Upper lobe of left lung (tissue), 4 donors: ENCODE measurements around the gene DPP6.

Experiments
- CTCF ChIP-seq, 6 experiments: fragments of 450-650 bp in 4 of 6; fragments of 200-600 bp in 2 of 6; sonication (generic) in 2 of 6; IDR thresholded peaks; one replicate each; pipeline ENCODE4 v1.5.1; 2016 to 2019; ENCODE audit warnings: antibody characterized with exemption in 6 of 6
- POLR2A ChIP-seq, 4 donors: fragments of 450-650 bp; IDR thresholded peaks; one replicate each; pipeline ENCODE4 v1.5.1; 2016 to 2017; ENCODE audit warnings: antibody characterized with exemption in 4 of 4, mild to moderate bottlenecking in 2 of 4
- POLR2AphosphoS5 ChIP-seq, 2 donors: sonication (generic); formaldehyde crosslinking; IDR thresholded peaks; one replicate each; pipeline ENCODE4 v1.5.1; 2017; ENCODE audit warnings: antibody characterized with exemption in 2 of 2

GRCh38 chr7:154709840-154710520, 657.8 kb downstream of the DPP6 start:
- TF ChIP-seq CTCF (IDR thresholded peaks at IDR 0.05) (no peak), POLR2AphosphoS5 (IDR thresholded peaks at IDR 0.05) (no peak), POLR2A (IDR thresholded peaks at IDR 0.05) (no peak)
